Progenitor cell of endocrine pancreas (in vitro differentiated cells): ENCODE results near the gene PHACTR1. TPM values are rescaled to one million over a fixed set of nuclear protein-coding genes. Genes with fewer than 3 reads are reported as not detected.

Experiments used
- DNase-seq: peaks from one replicate; pipeline ENCODE4 v3.0.0; 2021; ENCODE audit warnings: low spot score; ENCODE audit not compliant: unreplicated experiment
- H3K27ac Mint-ChIP-seq: 2 replicates; pipeline ENCODE4 v1.8.0; 2021; ENCODE audit warnings: mild to moderate bottlenecking, moderate library complexity, mixed read lengths
- H3K27me3 Mint-ChIP-seq: 2 replicates; pipeline ENCODE4 v1.8.0; 2021; ENCODE audit warnings: mixed read lengths
- H3K36me3 Mint-ChIP-seq: 2 replicates; pipeline ENCODE4 v1.8.0; 2022; ENCODE audit warnings: mixed read lengths; ENCODE audit not compliant: insufficient read depth
- H3K4me1 Mint-ChIP-seq: 2 replicates; pipeline ENCODE4 v1.8.0; 2021; ENCODE audit warnings: low read depth, mixed read lengths
- H3K4me3 Mint-ChIP-seq: 2 replicates; pipeline ENCODE4 v1.8.0; 2021; ENCODE audit warnings: low read depth, mild to moderate bottlenecking, moderate library complexity, mixed read lengths
- H3K9me3 Mint-ChIP-seq: 2 replicates; pipeline ENCODE4 v1.8.0; 2021; ENCODE audit warnings: low read depth, mixed read lengths
- CTCF ChIP-seq: fragments of 200-600 bp; sonication (generic); IDR thresholded peaks from one replicate; pipeline ENCODE4 v1.5.0; 2021; ENCODE audit warnings: antibody characterized with exemption, mild to moderate bottlenecking; ENCODE audit not compliant: unreplicated experiment
- total RNA-seq: library from RNA; stranded (reverse); gene quantifications from 2 replicates; pipeline ENCODE4 v1.2.1, GENCODE V29; 2021

Gene PHACTR1
- total RNA-seq, 1 donor from 2014 or later: 8.6 TPM

GRCh38 chr6:13212096-13212495 lies 495.5 kb downstream of the PHACTR1 start:
- no peaks in the 10 kb centered on the region for H3K9me3 Mint-ChIP-seq
- no peaks in the 10 kb centered on the region for H3K27me3 Mint-ChIP-seq
- DNase-seq: no peak
- TF ChIP-seq CTCF: no peak
- no peak overlapping the region for H3K4me3 Mint-ChIP-seq
- H3K27ac Mint-ChIP-seq: no peak overlapping the region
- no peaks in the 10 kb centered on the region for H3K36me3 Mint-ChIP-seq
- H3K4me1 Mint-ChIP-seq: peaks cover 1% of the 10 kb centered on the region

- TF ChIP-seq CTCF: no peak
- Mint-ChIP-seq H3K9me3 (no peaks in the 10 kb centered on the region), H3K4me3 (no peak overlapping the region), H3K27me3 (no peaks in the 10 kb centered on the region), H3K36me3 (no peaks in the 10 kb centered on the region), H3K4me1 (peaks cover 6% of the 10 kb centered on the region), H3K27ac (no peak overlapping the region)
- DNase-seq: no peak
Observed at GRCh38 chr6:13212538-13212937, 496.0 kb downstream of the PHACTR1 start.

GRCh38 chr6:13215390-13215789 lies 498.8 kb downstream of the PHACTR1 start:
- Mint-ChIP-seq H3K27ac (no peak overlapping the region), H3K4me1 (peaks cover 12% of the 10 kb centered on the region), H3K27me3 (no peaks in the 10 kb centered on the region), H3K36me3 (no peaks in the 10 kb centered on the region), H3K4me3 (no peak overlapping the region), H3K9me3 (no peaks in the 10 kb centered on the region)
- no peak for DNase-seq
- TF ChIP-seq CTCF: no peak

- TF ChIP-seq CTCF: no peak
- no peak for DNase-seq
- Mint-ChIP-seq H3K36me3 (no peaks in the 10 kb centered on the region), H3K4me3 (no peak overlapping the region), H3K27me3 (no peaks in the 10 kb centered on the region), H3K4me1 (peaks cover 12% of the 10 kb centered on the region), H3K9me3 (no peaks in the 10 kb centered on the region), H3K27ac (no peak overlapping the region)
Observed at GRCh38 chr6:13216236-13217014, 499.9 kb downstream of the PHACTR1 start.

GRCh38 chr6:13217206-13217905 lies 500.8 kb downstream of the PHACTR1 start:
- Mint-ChIP-seq H3K4me1 (peaks cover 12% of the 10 kb centered on the region), H3K27ac (no peak overlapping the region), H3K4me3 (no peak overlapping the region), H3K36me3 (no peaks in the 10 kb centered on the region), H3K27me3 (no peaks in the 10 kb centered on the region), H3K9me3 (no peaks in the 10 kb centered on the region)
- DNase-seq: no peak
- TF ChIP-seq CTCF: no peak
